Glomerular visceral epithelial cell (primary cell): ENCODE measurements around the gene PPP1R37.
"Not testable (repeated sequence)": the region's sequence is repeated elsewhere in the genome, so short reads cannot be mapped to it uniquely, and the experiment has no call there.

ENCODE experiments used
- DNase-seq: peaks from one replicate; pipeline ENCODE4 v3.0.0-alpha.2; 2016; ENCODE audit errors: extremely low spot score

PPP1R37 gene

GRCh38 chr19:45114116-45114515 lies 21.1 kb downstream of the PPP1R37 start:
- no peak for DNase-seq

GRCh38 chr19:45115809-45116615 lies 23.0 kb downstream of the PPP1R37 start:
- no peak for DNase-seq

- DNase-seq, result no peak
Measured at GRCh38 chr19:45117167-45117594, 24.2 kb downstream of the PPP1R37 start.

GRCh38 chr19:45117671-45118070 lies 24.7 kb downstream of the PPP1R37 start:
- DNase-seq, result no peak

GRCh38 chr19:45118106-45118505 lies 25.1 kb downstream of the PPP1R37 start:
- no peak for DNase-seq

GRCh38 chr19:45118591-45119355 lies 25.8 kb downstream of the PPP1R37 start:
- not testable (repeated sequence) for DNase-seq

- DNase-seq, result no peak
Measured at GRCh38 chr19:45119582-45119981, 26.6 kb downstream of the PPP1R37 start.

GRCh38 chr19:45121827-45122345 lies 28.9 kb downstream of the PPP1R37 start:
- no peak for DNase-seq

GRCh38 chr19:45122832-45123231 lies 29.9 kb downstream of the PPP1R37 start:
- no peak for DNase-seq

GRCh38 chr19:45123440-45123850 lies 30.5 kb downstream of the PPP1R37 start:
- DNase-seq, result no peak

GRCh38 chr19:45124021-45124420 lies 31.0 kb downstream of the PPP1R37 start:
- no peak for DNase-seq

GRCh38 chr19:45125360-45125759 lies 32.4 kb downstream of the PPP1R37 start:
- no peak for DNase-seq

- DNase-seq, result peak; percentile 67
Measured at GRCh38 chr19:45125975-45126493, 33.1 kb downstream of the PPP1R37 start.

GRCh38 chr19:45126654-45127053 lies 33.7 kb downstream of the PPP1R37 start:
- DNase-seq, result no peak

- no peak for DNase-seq
Measured at GRCh38 chr19:45128146-45128545, 35.2 kb downstream of the PPP1R37 start.

- DNase-seq, result no peak
Measured at GRCh38 chr19:45128806-45129205, 35.8 kb downstream of the PPP1R37 start.

- DNase-seq, result no peak
Measured at GRCh38 chr19:45130236-45130635, 37.3 kb downstream of the PPP1R37 start.

GRCh38 chr19:45130888-45131615 lies 38.1 kb downstream of the PPP1R37 start:
- DNase-seq, result peak; percentile 31

- no peak for DNase-seq
Measured at GRCh38 chr19:45133661-45134060, 40.7 kb downstream of the PPP1R37 start.

GRCh38 chr19:45135176-45135885 lies 42.4 kb downstream of the PPP1R37 start:
- no peak for DNase-seq

- DNase-seq, result no peak
Measured at GRCh38 chr19:45136507-45137178, 43.7 kb downstream of the PPP1R37 start.
